ENCODE data around the gene MT1B.
A peak's percentile ranks its signal among the peaks of the same experiment; 100 is the strongest.

Gene MT1B

GRCh38 chr16:56607675-56608042 is 44.0 kb upstream of the MT1B start:
- no peak for TF ChIP-seq CTCF (IDR thresholded peaks at IDR 0.05; ENCODE audit: low read depth, low read length, missing control alignments)
- no peak overlapping the region for H3K4me3 ChIP-seq (ENCODE audit: low read depth, low read length)
- no peak for DNase-seq (ENCODE audit: low read depth)

DNA sequence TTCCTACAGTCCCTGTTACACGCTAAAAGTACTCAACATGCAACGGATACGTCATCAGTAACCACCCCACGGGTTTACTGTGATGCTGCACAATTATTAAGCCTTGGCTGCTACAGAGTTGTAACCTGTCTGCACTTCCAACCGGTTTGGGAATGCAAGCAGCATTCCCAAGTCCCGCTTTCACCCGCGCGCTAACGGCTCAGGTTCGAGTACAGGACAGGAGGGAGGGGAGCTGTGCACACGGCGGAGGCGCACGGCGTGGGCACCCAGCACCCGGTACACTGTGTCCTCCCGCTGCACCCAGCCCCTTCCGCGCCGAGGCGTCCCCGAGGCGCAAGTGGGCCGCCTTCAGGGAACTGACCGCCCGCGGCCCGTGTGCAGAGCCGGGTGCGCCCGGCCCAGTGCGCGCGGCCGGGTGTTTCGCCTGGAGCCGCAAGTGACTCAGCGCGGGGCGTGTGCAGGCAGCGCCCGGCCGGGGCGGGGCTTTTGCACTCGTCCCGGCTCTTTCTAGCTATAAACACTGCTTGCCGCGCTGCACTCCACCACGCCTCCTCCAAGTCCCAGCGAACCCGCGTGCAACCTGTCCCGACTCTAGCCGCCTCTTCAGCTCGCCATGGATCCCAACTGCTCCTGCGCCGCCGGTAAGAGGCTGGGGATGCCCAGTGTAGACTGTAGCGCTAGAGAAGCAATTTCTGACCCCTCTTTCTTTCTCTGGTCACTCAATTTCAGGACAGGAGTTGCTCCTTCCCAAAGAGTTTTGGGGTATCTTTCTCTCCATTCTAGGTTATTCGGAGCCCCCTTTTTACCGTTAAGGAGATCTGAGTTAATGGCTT is 43.4 kb upstream of the MT1B start, which contains the start of gene MT2A:
Gene MT2A, plus strand, starts transcription at position 542 of the 833 bp plus-strand sequence. Its CDS starts 72 bp downstream, at position 614.
- TF ChIP-seq CTCF (IDR thresholded peaks at IDR 0.05; ENCODE audit: low read depth, low read length, missing control alignments), result no peak
- peak; percentile 74 for DNase-seq (ENCODE audit: low read depth)
- peak within 1 kb of the TSS; percentile 58 for H3K4me3 ChIP-seq (ENCODE audit: low read depth, low read length)

DNA sequence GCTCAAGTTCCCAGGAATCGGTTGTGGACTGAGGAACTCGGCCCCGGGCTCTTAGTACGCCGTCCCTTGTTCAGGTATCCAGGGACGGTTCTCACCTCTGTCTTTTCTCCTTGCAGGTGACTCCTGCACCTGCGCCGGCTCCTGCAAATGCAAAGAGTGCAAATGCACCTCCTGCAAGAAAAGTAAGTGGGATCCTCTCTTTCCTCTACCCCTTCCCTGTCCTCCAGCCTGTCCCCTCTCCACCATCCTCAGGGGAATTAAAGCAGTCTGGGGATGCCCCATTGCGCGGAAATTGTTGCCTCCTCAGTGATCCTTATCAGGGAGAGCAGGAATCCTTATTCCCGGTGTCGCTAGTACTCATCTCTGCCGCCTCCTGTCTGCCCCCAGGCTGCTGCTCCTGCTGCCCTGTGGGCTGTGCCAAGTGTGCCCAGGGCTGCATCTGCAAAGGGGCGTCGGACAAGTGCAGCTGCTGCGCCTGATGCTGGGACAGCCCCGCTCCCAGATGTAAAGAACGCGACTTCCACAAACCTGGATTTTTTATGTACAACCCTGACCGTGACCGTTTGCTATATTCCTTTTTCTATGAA is 42.7 kb upstream of the MT1B start:
- H3K4me3 ChIP-seq (ENCODE audit: low read depth, low read length), result peak overlapping the region; percentile 58
- no peak for TF ChIP-seq CTCF (IDR thresholded peaks at IDR 0.05; ENCODE audit: low read depth, low read length, missing control alignments)
- no peak for DNase-seq (ENCODE audit: low read depth)

DNA sequence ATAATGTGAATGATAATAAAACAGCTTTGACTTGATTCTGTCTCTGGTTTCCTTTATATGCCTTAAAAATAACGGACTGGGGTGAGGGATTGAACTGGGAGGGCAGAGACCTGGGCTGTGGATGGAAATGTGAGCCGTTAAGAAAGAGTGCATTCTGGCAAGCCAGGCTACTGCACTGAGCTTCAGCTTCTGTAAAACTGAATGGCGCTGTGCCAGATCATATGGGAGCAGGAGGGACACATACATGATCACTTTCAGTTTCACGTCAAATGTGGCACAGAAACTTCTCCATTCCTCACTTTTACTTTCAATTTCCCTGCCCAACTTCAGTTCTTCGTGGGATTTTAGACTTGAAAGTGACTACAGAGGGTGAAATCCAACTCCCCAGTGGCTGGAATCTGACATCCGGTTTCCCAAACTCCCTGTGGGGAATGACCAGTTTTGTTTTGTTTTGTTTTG is 42.2 kb upstream of the MT1B start:
- peak; percentile 76 for DNase-seq (ENCODE audit: low read depth)
- H3K4me3 ChIP-seq (ENCODE audit: low read depth, low read length), result peak overlapping the region; percentile 58
- TF ChIP-seq CTCF (IDR thresholded peaks at IDR 0.05; ENCODE audit: low read depth, low read length, missing control alignments), result no peak

- peak overlapping the region; percentile 58 for H3K4me3 ChIP-seq (ENCODE audit: low read depth, low read length)
- no peak for DNase-seq (ENCODE audit: low read depth)
Observed at GRCh38 chr16:56610017-56610608, 41.6 kb upstream of the MT1B start.

DNA sequence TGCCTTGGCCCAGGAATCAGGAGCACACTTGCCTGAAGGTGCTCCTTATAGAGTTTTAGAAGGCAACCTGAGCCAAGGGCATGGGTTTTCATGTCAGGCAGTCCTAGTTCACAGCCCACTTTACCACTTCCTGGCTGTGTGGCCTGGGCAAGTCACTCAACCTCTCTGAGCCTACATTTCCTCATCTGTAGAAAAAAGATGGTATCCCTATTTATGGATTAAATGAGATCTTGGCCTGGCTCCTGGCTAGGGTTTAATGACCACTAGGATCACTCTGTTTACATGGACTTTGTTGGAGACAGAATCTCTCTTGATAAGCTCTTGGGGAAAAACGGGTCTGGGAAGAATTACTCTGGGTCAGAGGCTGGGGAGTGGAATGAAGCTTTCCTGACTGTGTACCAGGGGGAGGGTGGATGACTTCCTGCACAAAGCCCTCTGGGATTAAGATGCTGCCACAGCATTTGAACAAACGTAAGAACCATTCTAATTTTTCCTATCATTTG is 41.0 kb upstream of the MT1B start:
- H3K4me3 ChIP-seq (ENCODE audit: low read depth, low read length), result no peak overlapping the region; the same call in 1 of the 2 replicates
- no peak for DNase-seq (ENCODE audit: low read depth)
- no peak for TF ChIP-seq CTCF (IDR thresholded peaks at IDR 0.05; ENCODE audit: low read depth, low read length, missing control alignments)

More at GRCh38 chr16:56610017-56610608, 41.6 kb upstream of the MT1B start:
- TF ChIP-seq CTCF (IDR thresholded peaks at IDR 0.05; ENCODE audit: low read depth, low read length, missing control alignments), result no peak

All from GM12864 (cell line).